ENCODE data around the gene LHX6.

LHX6 gene

DNA sequence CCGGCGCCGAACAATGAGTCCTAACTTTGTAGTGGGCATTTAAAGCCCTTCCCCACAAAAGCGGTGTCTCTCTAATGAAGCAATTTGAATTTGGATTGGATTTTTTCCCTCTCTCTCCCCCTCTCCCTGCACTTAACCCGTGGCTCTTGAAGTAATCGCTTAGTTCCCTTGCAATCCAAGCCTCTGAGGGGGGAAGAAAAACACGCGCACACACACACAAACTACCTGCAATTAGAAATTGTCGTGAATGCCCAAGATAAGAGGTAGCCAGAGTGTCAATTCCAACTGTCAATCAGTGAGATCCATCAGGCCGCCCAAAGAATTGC lies 1.2 kb downstream of the LHX6 start:
- TF ChIP-seq, protein P1, sequence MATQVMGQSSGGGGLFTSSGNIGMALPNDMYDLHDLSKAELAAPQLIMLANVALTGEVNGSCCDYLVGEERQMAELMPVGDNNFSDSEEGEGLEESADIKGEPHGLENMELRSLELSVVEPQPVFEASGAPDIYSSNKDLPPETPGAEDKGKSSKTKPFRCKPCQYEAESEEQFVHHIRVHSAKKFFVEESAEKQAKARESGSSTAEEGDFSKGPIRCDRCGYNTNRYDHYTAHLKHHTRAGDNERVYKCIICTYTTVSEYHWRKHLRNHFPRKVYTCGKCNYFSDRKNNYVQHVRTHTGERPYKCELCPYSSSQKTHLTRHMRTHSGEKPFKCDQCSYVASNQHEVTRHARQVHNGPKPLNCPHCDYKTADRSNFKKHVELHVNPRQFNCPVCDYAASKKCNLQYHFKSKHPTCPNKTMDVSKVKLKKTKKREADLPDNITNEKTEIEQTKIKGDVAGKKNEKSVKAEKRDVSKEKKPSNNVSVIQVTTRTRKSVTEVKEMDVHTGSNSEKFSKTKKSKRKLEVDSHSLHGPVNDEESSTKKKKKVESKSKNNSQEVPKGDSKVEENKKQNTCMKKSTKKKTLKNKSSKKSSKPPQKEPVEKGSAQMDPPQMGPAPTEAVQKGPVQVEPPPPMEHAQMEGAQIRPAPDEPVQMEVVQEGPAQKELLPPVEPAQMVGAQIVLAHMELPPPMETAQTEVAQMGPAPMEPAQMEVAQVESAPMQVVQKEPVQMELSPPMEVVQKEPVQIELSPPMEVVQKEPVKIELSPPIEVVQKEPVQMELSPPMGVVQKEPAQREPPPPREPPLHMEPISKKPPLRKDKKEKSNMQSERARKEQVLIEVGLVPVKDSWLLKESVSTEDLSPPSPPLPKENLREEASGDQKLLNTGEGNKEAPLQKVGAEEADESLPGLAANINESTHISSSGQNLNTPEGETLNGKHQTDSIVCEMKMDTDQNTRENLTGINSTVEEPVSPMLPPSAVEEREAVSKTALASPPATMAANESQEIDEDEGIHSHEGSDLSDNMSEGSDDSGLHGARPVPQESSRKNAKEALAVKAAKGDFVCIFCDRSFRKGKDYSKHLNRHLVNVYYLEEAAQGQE (IDR thresholded peaks at IDR 0.05; ENCODE audit: insufficient read depth in 1 of 2, low read depth in 2 of 2, low read length in 2 of 2), result no peak
- TF ChIP-seq TAF1 (IDR thresholded peaks at IDR 0.05; ENCODE audit: borderline replicate concordance, insufficient read depth, low read length) (no peak), SIN3A (IDR thresholded peaks at IDR 0.05; ENCODE audit: borderline replicate concordance, insufficient read depth, low read length) (no peak)

DNA sequence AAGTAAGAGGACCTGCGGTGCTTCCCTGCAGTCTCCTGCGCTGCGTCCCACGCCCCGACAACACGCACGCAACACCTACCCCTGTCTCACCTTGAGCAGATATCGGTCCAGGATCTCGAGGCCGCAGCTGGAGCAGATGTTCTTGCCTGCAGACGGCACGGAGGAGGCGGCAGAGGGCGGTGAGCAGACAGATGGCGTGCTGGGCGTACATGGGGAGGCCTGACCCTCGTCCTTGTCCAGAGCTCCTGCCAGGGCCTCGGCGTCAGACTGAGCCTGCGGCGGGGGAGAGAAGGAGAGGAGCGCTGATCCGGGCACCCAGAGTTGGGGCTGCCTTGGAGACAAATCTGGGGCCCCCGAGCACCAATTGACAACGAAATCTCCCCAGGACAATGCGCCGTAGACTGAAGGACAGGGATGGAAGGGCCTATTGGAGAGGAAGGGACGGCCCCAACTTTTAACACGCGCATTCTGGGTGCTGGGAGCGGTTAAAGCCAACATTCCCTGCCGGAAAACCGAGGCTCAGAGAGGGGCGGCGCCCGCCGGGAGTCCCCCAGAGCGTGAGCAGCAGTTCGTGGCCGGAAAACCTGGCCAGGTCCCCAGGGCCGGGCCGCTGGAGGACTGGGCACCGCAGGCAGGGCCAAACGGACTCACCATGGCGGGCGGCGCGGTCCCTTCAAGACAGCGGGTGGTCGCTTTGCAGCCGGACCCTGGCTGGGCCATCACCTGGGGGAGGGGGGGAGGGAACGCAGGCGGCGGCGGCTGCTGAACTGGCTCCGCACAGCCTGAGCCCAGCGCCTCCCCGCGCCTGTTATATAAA lies 1.8 kb downstream of the LHX6 start:
- TF ChIP-seq TAF1 (IDR thresholded peaks at IDR 0.05; ENCODE audit: borderline replicate concordance, insufficient read depth, low read length), result no peak
- TF ChIP-seq SIN3A (IDR thresholded peaks at IDR 0.05; ENCODE audit: borderline replicate concordance, insufficient read depth, low read length), result no peak
- TF ChIP-seq, protein P1 (IDR thresholded peaks at IDR 0.05; ENCODE audit: insufficient read depth in 1 of 2, low read depth in 2 of 2, low read length in 2 of 2), result no peak
- no peak for TF ChIP-seq POLR2AphosphoS5 (IDR thresholded peaks at IDR 0.05; ENCODE audit: low read depth, low read length)
- TF ChIP-seq FOXP2 (optimal IDR thresholded peaks at IDR 0.05; ENCODE audit: borderline replicate concordance, extremely low read depth, extremely low read length, insufficient read depth), result no peak

DNA sequence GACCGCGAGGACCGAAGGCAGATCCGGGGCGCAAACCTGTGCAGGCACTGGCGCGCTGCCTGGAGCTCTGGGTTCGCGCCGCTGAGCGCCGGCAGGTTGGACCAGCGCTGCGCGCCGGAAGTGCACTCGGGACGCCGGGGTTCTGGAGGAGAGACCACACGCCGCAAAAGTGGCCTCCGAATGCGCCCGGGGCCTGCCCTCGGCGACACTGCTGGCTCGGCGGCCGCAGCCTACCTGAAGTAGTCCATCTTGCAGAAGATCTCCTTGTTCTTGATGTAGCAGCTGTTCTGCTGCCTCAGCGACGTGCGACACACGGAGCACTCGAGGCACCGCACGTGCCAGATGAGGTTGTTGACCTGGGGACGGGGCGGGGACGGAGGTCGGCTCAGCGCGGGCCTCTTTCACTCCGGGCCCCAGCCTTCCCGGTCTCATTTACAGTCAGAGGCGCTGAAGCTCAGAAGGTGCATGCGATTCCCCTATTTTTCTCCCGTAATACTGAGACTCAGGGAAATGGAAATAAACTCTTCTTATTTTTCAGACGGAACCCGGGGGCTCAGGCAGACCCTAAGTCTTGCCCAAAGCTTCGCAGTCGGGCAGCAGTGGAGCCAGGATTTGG lies 2.5 kb downstream of the LHX6 start:
- no peak for TF ChIP-seq POLR2AphosphoS5 (IDR thresholded peaks at IDR 0.05; ENCODE audit: low read depth, low read length)
- no peak for TF ChIP-seq FOXP2 (optimal IDR thresholded peaks at IDR 0.05; ENCODE audit: borderline replicate concordance, extremely low read depth, extremely low read length, insufficient read depth)
- no peak for TF ChIP-seq SIN3A (IDR thresholded peaks at IDR 0.05; ENCODE audit: borderline replicate concordance, insufficient read depth, low read length)
- TF ChIP-seq, protein P1 (IDR thresholded peaks at IDR 0.05; ENCODE audit: insufficient read depth in 1 of 2, low read depth in 2 of 2, low read length in 2 of 2), result no peak
- no peak for TF ChIP-seq TAF1 (IDR thresholded peaks at IDR 0.05; ENCODE audit: borderline replicate concordance, insufficient read depth, low read length)

DNA sequence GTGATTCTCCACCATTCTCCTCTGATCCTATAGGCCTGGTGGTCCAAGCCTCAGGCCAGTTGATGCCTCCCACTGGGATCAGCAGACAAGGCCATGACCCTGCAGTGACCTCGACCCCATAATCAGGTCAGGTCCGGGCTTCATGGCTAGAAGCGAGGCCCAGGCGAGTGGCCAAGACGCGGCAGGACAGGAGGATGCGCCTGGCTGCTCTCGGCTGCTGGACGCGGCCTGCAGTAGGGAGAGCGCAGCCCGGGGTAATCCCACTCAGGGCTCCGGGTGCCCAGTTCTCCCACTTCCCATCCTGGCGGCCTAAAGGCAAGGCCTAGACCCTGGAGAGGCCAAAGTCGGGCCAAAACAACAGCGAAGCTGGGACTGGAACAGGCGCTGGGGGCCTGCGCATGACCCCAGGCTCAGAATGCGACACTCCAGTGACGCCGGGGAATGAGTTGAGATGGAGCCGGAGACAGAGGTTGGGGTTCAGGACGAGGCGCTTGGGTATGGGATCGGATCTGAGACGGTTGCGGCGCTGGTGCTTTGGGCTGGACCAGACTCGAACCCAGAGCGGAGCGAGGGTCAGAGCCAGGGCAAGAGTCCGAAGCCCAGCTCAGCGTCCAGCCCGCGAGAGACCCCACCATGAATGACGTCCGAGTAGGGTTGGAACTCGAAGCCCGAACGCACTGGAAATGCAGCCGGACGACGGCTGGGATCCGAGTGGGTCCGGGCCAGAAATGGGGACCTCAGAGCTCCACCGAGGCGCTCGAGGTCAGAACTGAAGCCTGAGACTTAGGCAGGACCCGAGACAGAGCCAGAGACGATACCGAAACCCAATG lies 3.2 kb downstream of the LHX6 start:
- TF ChIP-seq FOXP2 (optimal IDR thresholded peaks at IDR 0.05; ENCODE audit: borderline replicate concordance, extremely low read depth, extremely low read length, insufficient read depth) (no peak), TAF1 (IDR thresholded peaks at IDR 0.05; ENCODE audit: borderline replicate concordance, insufficient read depth, low read length) (no peak)

DNA sequence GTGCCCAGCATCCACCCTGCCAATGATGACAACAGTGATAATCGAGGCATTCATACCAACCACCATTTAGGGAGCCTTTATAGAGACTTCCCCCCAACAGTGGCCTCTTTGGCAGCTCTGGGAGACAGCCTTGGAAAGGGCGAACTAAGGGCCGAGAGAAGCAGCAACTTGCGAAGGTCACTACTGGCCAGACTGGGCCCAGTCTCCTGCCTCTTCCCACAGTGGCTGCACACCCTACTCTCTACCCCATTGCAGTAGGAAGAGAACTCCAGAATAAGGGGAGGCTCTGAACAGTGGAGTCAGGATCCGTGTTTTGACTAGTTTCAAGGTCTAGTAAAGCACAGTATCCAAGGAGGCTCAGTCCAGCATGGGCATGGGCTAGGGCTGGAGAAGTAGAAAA lies 5.3 kb downstream of the LHX6 start:
- TF ChIP-seq SIN3A (IDR thresholded peaks at IDR 0.05; ENCODE audit: borderline replicate concordance, insufficient read depth, low read length), result no peak
- no peak for TF ChIP-seq FOXP2 (optimal IDR thresholded peaks at IDR 0.05; ENCODE audit: borderline replicate concordance, extremely low read depth, extremely low read length, insufficient read depth)
- TF ChIP-seq TAF1 (IDR thresholded peaks at IDR 0.05; ENCODE audit: borderline replicate concordance, insufficient read depth, low read length), result no peak
- TF ChIP-seq POLR2AphosphoS5 (IDR thresholded peaks at IDR 0.05; ENCODE audit: low read depth, low read length), result no peak
- TF ChIP-seq, protein P1 (IDR thresholded peaks at IDR 0.05; ENCODE audit: insufficient read depth in 1 of 2, low read depth in 2 of 2, low read length in 2 of 2), result no peak

Measured in PFSK-1 (cell line).